Measurements from ENCODE around the gene NDUFB4.

The NDUFB4 gene

GRCh38 chr3:120561251-120562045 lies 34.7 kb upstream of the NDUFB4 start:
- TF ChIP-seq RAD21 (IDR thresholded peaks at IDR 0.05; ENCODE audit: low read depth) (peak; percentile 82), CREB1 (IDR thresholded peaks at IDR 0.05; ENCODE audit: low read depth) (no peak), CEBPB (IDR thresholded peaks at IDR 0.05) (no peak), ZBTB7A (IDR thresholded peaks at IDR 0.05; ENCODE audit: low read depth) (no peak), NFIC (IDR thresholded peaks at IDR 0.05) (no peak), TEAD4 (IDR thresholded peaks at IDR 0.05) (no peak)
- TF ChIP-seq, protein P1, sequence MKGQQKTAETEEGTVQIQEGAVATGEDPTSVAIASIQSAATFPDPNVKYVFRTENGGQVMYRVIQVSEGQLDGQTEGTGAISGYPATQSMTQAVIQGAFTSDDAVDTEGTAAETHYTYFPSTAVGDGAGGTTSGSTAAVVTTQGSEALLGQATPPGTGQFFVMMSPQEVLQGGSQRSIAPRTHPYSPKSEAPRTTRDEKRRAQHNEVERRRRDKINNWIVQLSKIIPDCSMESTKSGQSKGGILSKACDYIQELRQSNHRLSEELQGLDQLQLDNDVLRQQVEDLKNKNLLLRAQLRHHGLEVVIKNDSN (IDR thresholded peaks at IDR 0.05): no peak

DNA sequence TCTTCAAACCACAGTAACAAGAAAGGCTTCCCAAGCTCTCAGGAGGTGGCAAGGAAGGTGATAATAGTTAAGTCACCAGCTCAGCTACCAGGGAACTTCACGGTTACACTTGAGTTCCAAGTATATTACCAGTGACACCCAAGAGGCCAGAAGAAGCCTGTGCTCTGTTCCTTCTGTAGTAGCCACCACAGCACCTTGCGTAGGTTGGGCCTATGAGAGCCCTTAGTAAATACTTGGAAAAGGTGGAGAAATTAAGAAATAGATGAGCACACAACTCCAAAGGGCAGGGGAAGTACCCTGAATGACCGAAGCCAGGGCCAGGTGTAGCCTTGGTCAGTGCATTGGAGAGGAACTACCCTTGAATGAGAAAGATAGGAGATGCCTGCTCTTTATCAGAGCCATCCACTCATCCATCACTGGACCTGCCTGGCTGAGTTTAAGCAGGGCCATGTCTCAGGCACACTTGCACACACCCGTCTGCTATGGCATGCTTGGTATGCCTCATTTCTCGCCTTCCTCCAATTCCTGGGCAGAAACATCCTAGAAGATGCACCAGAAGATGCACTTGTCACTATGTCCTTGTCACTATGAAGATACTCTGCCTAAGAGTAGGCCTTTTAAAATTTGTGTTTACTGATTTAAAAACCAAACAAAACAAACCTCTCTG lies 32.6 kb upstream of the NDUFB4 start:
- TF ChIP-seq MAX (IDR thresholded peaks at IDR 0.05) (no peak), CREB1 (IDR thresholded peaks at IDR 0.05; ENCODE audit: low read depth) (no peak), YY1 (IDR thresholded peaks at IDR 0.05; ENCODE audit: low read depth) (no peak)

- TF ChIP-seq TEAD4 (IDR thresholded peaks at IDR 0.05) (no peak), EP300 (IDR thresholded peaks at IDR 0.05; ENCODE audit: borderline replicate concordance) (no peak), FOXM1 (IDR thresholded peaks at IDR 0.05; ENCODE audit: borderline replicate concordance, low read depth) (no peak), CREB1 (IDR thresholded peaks at IDR 0.05; ENCODE audit: low read depth) (no peak), RAD21 (IDR thresholded peaks at IDR 0.05; ENCODE audit: low read depth) (no peak), REST (IDR thresholded peaks at IDR 0.05; ENCODE audit: low read depth) (no peak), TAF1 (IDR thresholded peaks at IDR 0.05; ENCODE audit: low read depth) (no peak), CEBPB (IDR thresholded peaks at IDR 0.05) (no peak), NFIC (IDR thresholded peaks at IDR 0.05) (no peak), EGR1 (IDR thresholded peaks at IDR 0.05) (no peak)
- TF ChIP-seq, protein P1 (IDR thresholded peaks at IDR 0.05): no peak
These were observed 29.7 kb upstream of the NDUFB4 start for GRCh38 chr3:120566243-120566975.

DNA sequence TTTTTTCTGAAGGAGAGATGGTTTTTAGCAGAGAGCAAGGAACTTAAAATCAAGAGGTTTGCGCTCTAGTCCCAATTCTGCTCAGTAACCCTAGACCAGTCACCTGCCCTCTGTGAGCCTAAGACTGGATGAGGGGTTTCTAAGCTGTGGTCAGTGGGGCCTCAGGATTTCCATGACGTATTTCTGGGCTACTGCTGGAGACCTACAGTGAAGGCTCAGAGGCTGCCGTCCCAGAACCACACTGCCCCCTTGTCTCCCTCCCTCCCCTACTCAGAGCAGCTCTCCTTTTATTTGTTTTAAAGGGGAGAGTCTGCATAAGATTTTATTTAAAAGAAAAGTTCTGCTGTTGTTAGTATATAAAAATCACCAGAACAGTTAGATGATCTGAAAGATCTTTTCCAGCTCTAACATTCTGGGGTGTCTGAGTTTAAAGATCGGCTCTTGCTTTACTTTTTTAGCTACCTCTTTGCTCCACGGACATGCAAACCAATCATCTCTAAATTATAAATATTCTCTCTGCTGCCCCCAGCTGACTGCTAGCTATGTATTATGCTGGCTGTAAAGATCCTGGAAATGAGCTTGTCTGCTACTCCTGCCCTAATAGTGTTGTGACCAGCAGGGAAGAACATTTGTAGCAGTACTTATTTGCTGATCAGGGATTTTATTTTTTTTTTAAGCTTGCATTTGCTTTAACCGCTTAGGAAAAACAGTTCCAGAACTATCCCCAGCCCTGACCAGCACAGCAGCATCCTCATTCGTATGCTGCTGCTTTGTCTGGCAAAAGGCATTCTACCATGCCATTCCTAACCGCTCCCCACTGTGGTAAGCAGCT lies 28.6 kb upstream of the NDUFB4 start:
- TF ChIP-seq TEAD4 (IDR thresholded peaks at IDR 0.05) (no peak), RAD21 (IDR thresholded peaks at IDR 0.05; ENCODE audit: low read depth) (peak; percentile 17; the same call in 1 of the 2 replicates)

DNA sequence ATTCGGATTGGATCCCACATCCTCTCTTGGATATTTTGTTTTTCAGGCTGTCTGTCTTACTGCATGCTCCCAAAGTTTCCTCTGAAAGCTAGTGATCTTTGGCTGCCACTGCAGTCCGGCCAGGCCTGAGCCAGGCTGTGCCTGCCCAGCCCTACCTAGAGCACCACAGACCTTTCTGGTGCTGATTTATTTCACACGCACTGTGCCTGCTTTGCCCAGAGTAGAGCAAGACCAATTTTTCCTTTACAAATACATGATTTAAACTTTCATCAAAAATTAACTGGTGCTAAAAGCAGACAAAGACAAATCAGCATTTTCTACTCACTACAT lies 28.0 kb upstream of the NDUFB4 start:
- no peak for TF ChIP-seq YY1 (IDR thresholded peaks at IDR 0.05; ENCODE audit: low read depth)
- no peak for TF ChIP-seq MAX (IDR thresholded peaks at IDR 0.05)

DNA sequence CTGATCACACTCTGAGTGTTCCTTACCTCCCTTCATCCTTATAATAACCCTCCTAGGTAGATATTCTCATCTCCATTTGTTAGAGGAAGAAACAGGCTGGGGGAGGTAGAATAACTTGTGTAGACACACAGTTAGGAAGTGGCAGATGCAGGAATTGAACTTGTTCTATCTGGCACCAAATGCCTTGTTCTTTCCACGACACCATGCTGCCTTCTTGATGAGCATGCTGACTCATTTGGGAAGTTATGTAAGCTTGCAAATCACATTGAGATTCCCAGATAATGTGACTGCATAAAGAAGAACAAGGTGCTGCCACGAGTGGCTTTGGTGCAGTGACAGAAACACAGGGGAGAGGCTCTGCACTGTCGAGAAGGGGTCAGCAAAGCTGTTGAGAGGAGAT lies 27.5 kb upstream of the NDUFB4 start:
- TF ChIP-seq EP300 (IDR thresholded peaks at IDR 0.05; ENCODE audit: borderline replicate concordance) (no peak), EGR1 (IDR thresholded peaks at IDR 0.05) (no peak), RAD21 (IDR thresholded peaks at IDR 0.05; ENCODE audit: low read depth) (no peak), CREB1 (IDR thresholded peaks at IDR 0.05; ENCODE audit: low read depth) (no peak), TCF12 (IDR thresholded peaks at IDR 0.05; ENCODE audit: low read depth) (no peak), FOXM1 (IDR thresholded peaks at IDR 0.05; ENCODE audit: borderline replicate concordance, low read depth) (no peak), YY1 (IDR thresholded peaks at IDR 0.05; ENCODE audit: low read depth) (no peak), CEBPB (IDR thresholded peaks at IDR 0.05) (no peak), TAF1 (IDR thresholded peaks at IDR 0.05; ENCODE audit: low read depth) (no peak), NFIC (IDR thresholded peaks at IDR 0.05) (no peak), REST (IDR thresholded peaks at IDR 0.05; ENCODE audit: low read depth) (no peak), ZBTB7A (IDR thresholded peaks at IDR 0.05; ENCODE audit: low read depth) (no peak), MAX (IDR thresholded peaks at IDR 0.05) (no peak), TEAD4 (IDR thresholded peaks at IDR 0.05) (no peak)
- TF ChIP-seq, protein P1 (IDR thresholded peaks at IDR 0.05): no peak
